ENCODE measurements around the gene PDXDC1. TPM values are rescaled to one million over a fixed set of nuclear protein-coding genes. Genes with fewer than 3 reads are reported as not detected.
"Not testable (repeated sequence)": the region's sequence is repeated elsewhere in the genome, so short reads cannot be mapped to it uniquely, and the experiment has no call there.

Gene PDXDC1
- total RNA-seq, 1 donor from 2014 or later, result 120 TPM

GRCh38 chr16:15046692-15047376, 72.0 kb downstream of the PDXDC1 start:
- H3K36me3 Mint-ChIP-seq (ENCODE audit: low read depth), result peaks cover 15% of the 10 kb centered on the region
- no peak overlapping the region for H3K4me3 Mint-ChIP-seq (ENCODE audit: unreplicated experiment)
- H3K27me3 Mint-ChIP-seq (ENCODE audit: low read depth), result no peaks in the 10 kb centered on the region
- peaks cover 2% of the 10 kb centered on the region for H3K4me1 Mint-ChIP-seq (ENCODE audit: low read depth)
- H3K9me3 Mint-ChIP-seq (ENCODE audit: low read depth), result no peaks in the 10 kb centered on the region
- no peak for TF ChIP-seq CTCF (IDR thresholded peaks at IDR 0.05)
- H3K27ac Mint-ChIP-seq (ENCODE audit: unreplicated experiment), result no peak overlapping the region
- no peak for DNase-seq (ENCODE audit: low spot score)

GRCh38 chr16:15049581-15050180, 74.9 kb downstream of the PDXDC1 start:
- Mint-ChIP-seq H3K4me1 (ENCODE audit: low read depth) (peaks cover 9% of the 10 kb centered on the region), H3K36me3 (ENCODE audit: low read depth) (peaks cover 8% of the 10 kb centered on the region), H3K9me3 (ENCODE audit: low read depth) (no peaks in the 10 kb centered on the region), H3K27ac (ENCODE audit: unreplicated experiment) (peak overlapping the region; percentile 8), H3K27me3 (ENCODE audit: low read depth) (no peaks in the 10 kb centered on the region), H3K4me3 (ENCODE audit: unreplicated experiment) (no peak overlapping the region)
- DNase-seq (ENCODE audit: low spot score), result no peak
- no peak for TF ChIP-seq CTCF (IDR thresholded peaks at IDR 0.05)

- not testable (repeated sequence) for H3K9me3 Mint-ChIP-seq (ENCODE audit: low read depth); H3K27me3 Mint-ChIP-seq (ENCODE audit: low read depth); H3K4me3 Mint-ChIP-seq (ENCODE audit: unreplicated experiment); DNase-seq (ENCODE audit: low spot score); H3K36me3 Mint-ChIP-seq (ENCODE audit: low read depth); H3K27ac Mint-ChIP-seq (ENCODE audit: unreplicated experiment)
- H3K4me1 Mint-ChIP-seq (ENCODE audit: low read depth), result peaks cover 13% of the 10 kb centered on the region
These were observed 75.6 kb downstream of the PDXDC1 start for GRCh38 chr16:15050440-15050839.

- H3K4me1 Mint-ChIP-seq (ENCODE audit: low read depth), result peaks cover 16% of the 10 kb centered on the region
- no peaks in the 10 kb centered on the region for H3K9me3 Mint-ChIP-seq (ENCODE audit: low read depth)
- DNase-seq (ENCODE audit: low spot score), result no peak
- H3K4me3 Mint-ChIP-seq (ENCODE audit: unreplicated experiment), result no peak overlapping the region
- TF ChIP-seq CTCF (IDR thresholded peaks at IDR 0.05), result no peak
- H3K27me3 Mint-ChIP-seq (ENCODE audit: low read depth), result no peaks in the 10 kb centered on the region
- peaks cover 8% of the 10 kb centered on the region for H3K36me3 Mint-ChIP-seq (ENCODE audit: low read depth)
- H3K27ac Mint-ChIP-seq (ENCODE audit: unreplicated experiment), result no peak overlapping the region
These were observed 76.6 kb downstream of the PDXDC1 start for GRCh38 chr16:15051387-15051951.

GRCh38 chr16:15052747-15053476, 78.1 kb downstream of the PDXDC1 start:
- Mint-ChIP-seq H3K27ac (ENCODE audit: unreplicated experiment) (no peak overlapping the region), H3K4me1 (ENCODE audit: low read depth) (peaks cover 16% of the 10 kb centered on the region), H3K9me3 (ENCODE audit: low read depth) (no peaks in the 10 kb centered on the region), H3K4me3 (ENCODE audit: unreplicated experiment) (no peak overlapping the region), H3K36me3 (ENCODE audit: low read depth) (no peaks in the 10 kb centered on the region), H3K27me3 (ENCODE audit: low read depth) (no peaks in the 10 kb centered on the region)
- no peak for DNase-seq (ENCODE audit: low spot score)
- TF ChIP-seq CTCF (IDR thresholded peaks at IDR 0.05), result no peak

Measured in chondrocyte (in vitro differentiated cells).